CD14-positive monocyte (primary cell): ENCODE results near the gene ZC3H12C. TPM values are rescaled to one million over a fixed set of nuclear protein-coding genes. Genes with fewer than 3 reads are reported as not detected.

Experiments
- DNase-seq, 3 donors: peaks; one replicate each; pipeline ENCODE4 v3.0.0-alpha.2; 2011 to 2022
- H2AFZ ChIP-seq: 2 replicates; pipeline ENCODE4 v1.6.0; 2012; ENCODE audit warnings: mild to moderate bottlenecking, low read depth, low read length, inconsistent platforms; ENCODE audit not compliant: insufficient read depth, poor library complexity, severe bottlenecking
- H3K27ac ChIP-seq, 2 donors: 1 replicate in 1 of 2; 2 replicates in 1 of 2; pipeline ENCODE4 v1.5.1; 2012 to 2013; ENCODE audit warnings: low read length in 2 of 2, control low read depth in 1 of 2, inconsistent platforms in 1 of 2, low read depth in 1 of 2, mild to moderate bottlenecking in 1 of 2
- H3K27me3 ChIP-seq, 2 donors: one replicate each; pipeline versions ENCODE4 v1.6.0 to v1.6.1; 2011 to 2013; ENCODE audit warnings: low read length in 2 of 2; ENCODE audit not compliant: control insufficient read depth in 2 of 2, insufficient read depth in 2 of 2
- H3K36me3 ChIP-seq, 2 donors: replicated peaks in 1 of 2; 1 replicate in 1 of 2; 2 replicates in 1 of 2; pipeline versions ENCODE4 v1.5.1 to v1.6.1; 2012 to 2013; ENCODE audit warnings: low read length in 2 of 2, control low read depth in 1 of 2, inconsistent platforms in 1 of 2, mild to moderate bottlenecking in 1 of 2; ENCODE audit not compliant: insufficient read depth in 2 of 2, control insufficient read depth in 1 of 2
- H3K4me1 ChIP-seq, 2 donors: 1 replicate in 1 of 2; 2 replicates in 1 of 2; pipeline versions ENCODE4 v1.5.1 to v1.6.1; 2012 to 2013; ENCODE audit warnings: low read length in 2 of 2, control low read depth in 1 of 2, inconsistent platforms in 1 of 2, mild to moderate bottlenecking in 1 of 2, moderate library complexity in 1 of 2; ENCODE audit not compliant: insufficient read depth in 2 of 2, control insufficient read depth in 1 of 2
- H3K4me2 ChIP-seq: replicated peaks from 2 replicates; pipeline ENCODE3; 2012; ENCODE audit warnings: low read length, moderate library complexity, mild to moderate bottlenecking; ENCODE audit not compliant: poor library complexity, severe bottlenecking; ENCODE audit errors: extremely low read depth
- H3K4me3 ChIP-seq, 3 experiments: fragments of 200-600 bp in 1 of 3; sonication (generic) in 1 of 3; replicated peaks in 1 of 3; 1 replicate in 2 of 3; 2 replicates in 1 of 3; pipeline ENCODE4 v1.5.1; 2011 to 2013; ENCODE audit warnings: low read length in 3 of 3, mild to moderate bottlenecking in 3 of 3, control low read depth in 2 of 3, low read depth in 2 of 3, inconsistent platforms in 1 of 3, moderate library complexity in 1 of 3
- H3K79me2 ChIP-seq: 2 replicates; pipeline ENCODE4 v1.6.0; 2012; ENCODE audit warnings: mild to moderate bottlenecking, control low read depth, inconsistent platforms, low read length, moderate library complexity; ENCODE audit not compliant: insufficient read depth
- H3K9ac ChIP-seq: 2 replicates; pipeline ENCODE4 v1.6.0; 2017; ENCODE audit warnings: low read length, mild to moderate bottlenecking; ENCODE audit not compliant: insufficient read depth, poor library complexity, severe bottlenecking
- H3K9me3 ChIP-seq, 2 donors: replicated peaks in 1 of 2; 1 replicate in 1 of 2; 2 replicates in 1 of 2; pipeline versions ENCODE4 v1.5.1 to v1.6.1; 2012 to 2013; ENCODE audit warnings: low read length in 2 of 2, control low read depth in 1 of 2; ENCODE audit not compliant: control insufficient read depth in 1 of 2, insufficient read depth in 1 of 2
- H4K20me1 ChIP-seq: 2 replicates; pipeline ENCODE4 v1.6.0; 2012; ENCODE audit warnings: mild to moderate bottlenecking, low read length, control low read depth, moderate library complexity; ENCODE audit not compliant: insufficient read depth
- H3K27ac Mint-ChIP-seq, 7 donors: one replicate each; pipeline ENCODE4 v1.8.0; 2020; ENCODE audit warnings: mild to moderate bottlenecking in 7 of 7, mixed read lengths in 7 of 7, moderate library complexity in 6 of 7, inconsistent platforms in 2 of 7
- H3K27me3 Mint-ChIP-seq, 3 donors: one replicate each; pipeline ENCODE4 v1.8.0; 2021 to 2022; ENCODE audit warnings: low read depth in 3 of 3, mild to moderate bottlenecking in 3 of 3, mixed read lengths in 3 of 3, moderate library complexity in 3 of 3, inconsistent platforms in 1 of 3
- H3K36me3 Mint-ChIP-seq, 2 donors: one replicate each; pipeline ENCODE4 v1.8.0; 2020; ENCODE audit warnings: mixed read lengths in 2 of 2, inconsistent platforms in 1 of 2, mild to moderate bottlenecking in 1 of 2
- H3K4me1 Mint-ChIP-seq: one replicate; pipeline ENCODE4 v1.8.0; 2020; ENCODE audit warnings: mild to moderate bottlenecking, mixed read lengths
- H3K4me3 Mint-ChIP-seq, 2 donors: one replicate each; pipeline ENCODE4 v1.8.0; 2020; ENCODE audit warnings: mild to moderate bottlenecking in 2 of 2, mixed read lengths in 2 of 2, moderate library complexity in 1 of 2
- H3K9me3 Mint-ChIP-seq, 7 donors: one replicate each; pipeline ENCODE4 v1.8.0; 2020 to 2022; ENCODE audit warnings: mixed read lengths in 7 of 7, mild to moderate bottlenecking in 6 of 7, moderate library complexity in 6 of 7, inconsistent platforms in 2 of 7
- WGBS: methylation state at CpG from one replicate; pipeline ENCODE4 v1.1.5; 2013; ENCODE audit warnings: missing lambda C conversion rate; ENCODE audit not compliant: insufficient coverage; 5-methylcytosine and 5-hydroxymethylcytosine counted together
- intact Hi-C, 2 donors: fragments of 100-400 bp; cut with micrococcal nuclease; formaldehyde crosslinking; loops; one replicate each; pipeline versions ENCODE4 v1.15.0 to v1.15.1; 2023
- polyA plus RNA-seq, 3 donors: library from polyadenylated mRNA; depleted of rRNA in 1 of 3; unstranded in 2 of 3; stranded (reverse) in 1 of 3; fragments of 300-500 nt in 2 of 3; fragments of >200 nt in 1 of 3; fragmentation: Illumina TruSeq in 2 of 3; gene quantifications; 1 replicate in 2 of 3; 2 replicates in 1 of 3; pipeline ENCODE4 v1.2.3, GENCODE V29; 2012 to 2021
- TF ChIP-seq, protein P1 (sequence below): fragments of 200-600 bp; IDR thresholded peaks from one replicate; pipeline ENCODE4 v1.8.0; 2022; ENCODE audit warnings: antibody characterized with exemption, mild to moderate bottlenecking

ZC3H12C gene
- polyA plus RNA-seq, 3 donors, result 0.47 to 2.6 (median 0.73) TPM

DNA sequence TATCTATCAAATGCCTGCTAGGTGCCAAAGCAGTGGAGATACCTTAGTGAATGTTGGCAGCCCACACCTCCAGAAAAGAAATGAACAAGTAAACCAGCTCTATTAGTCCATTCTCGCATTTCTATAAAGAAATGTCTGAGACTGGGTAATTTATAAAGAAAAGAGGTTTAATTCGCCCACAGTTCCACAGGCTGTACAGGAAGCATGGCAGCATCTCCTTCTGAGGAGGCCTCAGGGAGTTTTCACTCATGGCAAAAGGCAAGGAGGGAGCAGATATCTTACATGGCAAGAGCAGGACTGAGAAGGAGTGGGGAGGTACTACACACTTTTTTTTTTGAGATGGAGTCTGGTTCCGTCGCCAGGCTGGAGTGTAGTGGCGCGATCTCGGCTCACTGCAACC, 18.7 kb upstream of the ZC3H12C start:
- Mint-ChIP-seq H3K27me3 (peaks cover 0 to 5% (median 3%) of the 10 kb centered on the region in 3 donors), H3K27ac (peak overlapping the region in 1 of 7 donors; percentile 51), H3K9me3 (peaks cover 0 to 6% (median 4%) of the 10 kb centered on the region in 7 donors), H3K4me3 (no peak overlapping the region), H3K36me3 (peaks cover 0 to 2% of the 10 kb centered on the region in 2 donors), H3K4me1 (peaks cover 51% of the 10 kb centered on the region)
- Histone ChIP-seq H3K4me2 (no peak overlapping the region), H3K27me3 (no peaks in the 10 kb centered on the region), H3K9ac (no peak overlapping the region), H3K4me1 (peaks cover 28 to 38% of the 10 kb centered on the region in 2 donors), H2AFZ (no peak overlapping the region), H3K4me3 (no peak overlapping the region), H4K20me1 (no peaks in the 10 kb centered on the region), H3K79me2 (no peaks in the 10 kb centered on the region), H3K9me3 (peaks cover 0 to 6% of the 10 kb centered on the region in 2 donors), H3K36me3 (no peaks in the 10 kb centered on the region), H3K27ac (no peak overlapping the region)
- no peak for DNase-seq
- TF ChIP-seq, protein P1, sequence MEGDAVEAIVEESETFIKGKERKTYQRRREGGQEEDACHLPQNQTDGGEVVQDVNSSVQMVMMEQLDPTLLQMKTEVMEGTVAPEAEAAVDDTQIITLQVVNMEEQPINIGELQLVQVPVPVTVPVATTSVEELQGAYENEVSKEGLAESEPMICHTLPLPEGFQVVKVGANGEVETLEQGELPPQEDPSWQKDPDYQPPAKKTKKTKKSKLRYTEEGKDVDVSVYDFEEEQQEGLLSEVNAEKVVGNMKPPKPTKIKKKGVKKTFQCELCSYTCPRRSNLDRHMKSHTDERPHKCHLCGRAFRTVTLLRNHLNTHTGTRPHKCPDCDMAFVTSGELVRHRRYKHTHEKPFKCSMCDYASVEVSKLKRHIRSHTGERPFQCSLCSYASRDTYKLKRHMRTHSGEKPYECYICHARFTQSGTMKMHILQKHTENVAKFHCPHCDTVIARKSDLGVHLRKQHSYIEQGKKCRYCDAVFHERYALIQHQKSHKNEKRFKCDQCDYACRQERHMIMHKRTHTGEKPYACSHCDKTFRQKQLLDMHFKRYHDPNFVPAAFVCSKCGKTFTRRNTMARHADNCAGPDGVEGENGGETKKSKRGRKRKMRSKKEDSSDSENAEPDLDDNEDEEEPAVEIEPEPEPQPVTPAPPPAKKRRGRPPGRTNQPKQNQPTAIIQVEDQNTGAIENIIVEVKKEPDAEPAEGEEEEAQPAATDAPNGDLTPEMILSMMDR, result no peak
- WGBS, result 100% methylated on average over 2 of the region's 7 CpGs
- intact Hi-C loops, result loop anchor here in 1 of 2 donors (5.0 kb wide), 1 partner anchor 47 kb away; no protein-coding TSS in a partner anchor

DNA sequence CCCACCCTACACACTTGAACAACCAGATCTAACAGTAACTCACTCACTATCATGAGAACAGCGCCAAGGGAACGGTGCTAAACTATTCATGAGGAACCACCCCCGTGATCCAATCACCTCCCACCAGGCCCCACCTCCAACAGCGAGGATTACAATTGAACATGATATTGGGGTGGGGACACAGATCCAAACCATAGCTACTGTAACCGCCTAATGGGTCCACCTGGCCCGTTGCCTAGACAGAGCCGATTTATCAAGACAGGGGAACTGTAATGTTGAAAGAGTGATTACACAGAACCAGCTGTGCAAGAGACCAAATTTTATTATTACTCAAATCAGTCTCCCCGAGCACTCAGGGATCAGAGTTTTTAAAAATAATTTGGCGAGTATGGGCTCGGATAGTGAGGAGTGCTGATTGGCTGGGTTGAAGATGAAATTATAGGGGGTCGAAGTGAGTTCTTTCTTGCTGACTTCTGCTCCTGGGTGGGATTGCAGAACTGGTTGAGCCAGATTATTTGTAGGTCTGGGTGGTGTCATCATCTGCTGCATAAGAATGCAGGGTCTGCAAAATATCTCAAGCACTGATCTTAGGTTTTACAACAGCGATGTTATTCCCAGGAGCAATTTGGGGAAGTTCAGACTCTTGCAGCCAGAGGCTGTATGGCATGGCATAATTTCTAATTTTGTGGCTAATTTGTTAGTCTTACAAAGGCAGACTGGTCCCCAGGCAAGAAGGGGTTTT, 17.9 kb upstream of the ZC3H12C start:
- 56% methylated on average over 6 of the region's 12 CpGs for WGBS
- no peak overlapping the region for H3K4me2 ChIP-seq
- peaks cover 0 to 6% of the 10 kb centered on the region in 2 donors for H3K9me3 ChIP-seq
- intact Hi-C loops, result no loop called here
- no peak overlapping the region for H3K27ac ChIP-seq
- Mint-ChIP-seq H3K27me3 (peaks cover 0 to 5% (median 3%) of the 10 kb centered on the region in 3 donors), H3K4me1 (peaks cover 43% of the 10 kb centered on the region), H3K36me3 (peaks cover 0 to 2% of the 10 kb centered on the region in 2 donors), H3K27ac (no peak overlapping the region), H3K4me3 (peak overlapping the region in 1 of 2 donors; percentile 15), H3K9me3 (peaks cover 0 to 6% (median 4%) of the 10 kb centered on the region in 7 donors)
- H4K20me1 ChIP-seq, result no peaks in the 10 kb centered on the region
- peaks cover 20 to 31% of the 10 kb centered on the region in 2 donors for H3K4me1 ChIP-seq
- peak overlapping the region; percentile 16 for H2AFZ ChIP-seq
- no peak overlapping the region for H3K9ac ChIP-seq
- H3K27me3 ChIP-seq, result no peaks in the 10 kb centered on the region
- DNase-seq, result no peak
- H3K36me3 ChIP-seq, result no peaks in the 10 kb centered on the region
- TF ChIP-seq, protein P1, result no peak
- no peaks in the 10 kb centered on the region for H3K79me2 ChIP-seq
- no peak overlapping the region for H3K4me3 ChIP-seq
